ENCODE data around the gene OPCML.

DNA sequence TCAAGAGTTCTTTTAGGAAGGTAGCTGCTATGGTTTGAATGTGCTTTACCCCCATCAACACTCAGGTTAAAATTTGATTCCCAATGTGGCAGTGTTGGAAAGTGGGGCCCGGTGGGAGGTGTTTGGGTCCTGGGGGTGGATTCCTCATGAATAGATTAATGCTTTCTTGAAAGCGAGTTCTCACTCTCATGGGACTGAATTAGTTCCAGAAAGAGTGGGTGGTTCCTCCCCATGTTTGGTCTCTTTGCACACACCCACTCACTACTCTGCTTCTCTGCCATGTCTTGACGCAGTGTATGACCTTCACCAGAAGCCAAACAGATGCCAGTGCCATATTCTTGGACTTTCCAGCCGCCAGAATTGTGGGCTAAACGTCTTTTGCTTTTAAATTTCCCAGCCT, 394.4 kb downstream of the OPCML start:
- TF ChIP-seq CTCF (conservative IDR thresholded peaks at IDR 0.05; ENCODE audit: low read depth in 2 of 2), result no peak
- TF ChIP-seq EZH2 (IDR thresholded peaks at IDR 0.05; ENCODE audit: low read depth, unreplicated experiment), result no peak
- TF ChIP-seq POLR2AphosphoS5 (IDR thresholded peaks at IDR 0.05; ENCODE audit: low read depth), result no peak

Measured in GM23338 (cell line).